ENCODE results near the gene MBP. TPM values are rescaled to one million over a fixed set of nuclear protein-coding genes. Genes with fewer than 3 reads are reported as not detected.

The MBP gene
- total and polyA plus RNA-seq, 2 experiments from 2014 or later: 18.4 to 22.9 TPM

- TF ChIP-seq ZNF462 (CRISPR knock-in tag; IDR thresholded peaks at IDR 0.05): no peak
- no peak for TF ChIP-seq NANOG (IDR thresholded peaks at IDR 0.05; ENCODE audit: borderline replicate concordance)
- no peak for TF ChIP-seq EZH2phosphoT487 (IDR thresholded peaks at IDR 0.05; ENCODE audit: unreplicated experiment)
- TF ChIP-seq ETS1 (IDR thresholded peaks at IDR 0.05): no peak
Measured at GRCh38 chr18:77139619-77140018, 7.0 kb upstream of the MBP start (continued).

- Histone ChIP-seq H3K4me2 (no peak overlapping the region), H2AFZ (no peak overlapping the region), H3K4me1 (ENCODE audit: insufficient read depth) (no peaks in the 10 kb centered on the region), H3K27me3 (ENCODE audit: insufficient read depth) (peaks cover 17% of the 10 kb centered on the region), H4K20me1 (replicated peaks; ENCODE audit: insufficient read depth) (no peaks in the 10 kb centered on the region; the same call in 1 of the 2 replicates), H3K4me3 (no peak overlapping the region), H3K79me2 (replicated peaks; ENCODE audit: insufficient read depth) (no peaks in the 10 kb centered on the region), H3K9me2 (ENCODE audit: insufficient read depth) (no peaks in the 10 kb centered on the region), H3K36me3 (ENCODE audit: insufficient read depth) (no peaks in the 10 kb centered on the region), H3F3A (replicated peaks; ENCODE audit: low read depth) (peaks cover 3% of the 10 kb centered on the region; the same call in 1 of the 2 replicates), H3K27ac (ENCODE audit: low read depth) (no peak overlapping the region)
- no peak overlapping the region for H3K27ac Mint-ChIP-seq
- H3K36me3 Mint-ChIP-seq (ENCODE audit: low read depth): peaks cover 21% of the 10 kb centered on the region
- H3K9me3 Mint-ChIP-seq: peaks cover 23% of the 10 kb centered on the region
- H3K4me1 Mint-ChIP-seq: peaks cover 7% of the 10 kb centered on the region
- ATAC-seq (no peak), DNase-seq (ENCODE audit: low spot score) (no peak)
- peaks cover 30% of the 10 kb centered on the region for H3K27me3 Mint-ChIP-seq (ENCODE audit: insufficient read depth, low read depth, poor library complexity)
- H3K4me3 Mint-ChIP-seq: no peak overlapping the region
- TF ChIP-seq EZH2 (IDR thresholded peaks at IDR 0.05; ENCODE audit: low read depth, unreplicated experiment) (no peak), CREB1 (CRISPR knock-in tag; IDR thresholded peaks at IDR 0.05; ENCODE audit: low read depth) (no peak), REST (IDR thresholded peaks at IDR 0.05; ENCODE audit: unreplicated experiment) (no peak), CTCF (conservative IDR thresholded peaks at IDR 0.05; ENCODE audit: low read depth in 2 of 2) (no peak), ZNF331 (CRISPR knock-in tag; IDR thresholded peaks at IDR 0.05; ENCODE audit: low read depth) (no peak), ETS1 (IDR thresholded peaks at IDR 0.05) (no peak), EZH2phosphoT487 (IDR thresholded peaks at IDR 0.05; ENCODE audit: unreplicated experiment) (no peak), JUNB (IDR thresholded peaks at IDR 0.05; ENCODE audit: unreplicated experiment) (no peak)
Measured at GRCh38 chr18:77138270-77138669, 5.7 kb upstream of the MBP start.

All from GM23338 (cell line).